ENCODE results near the gene EXOC6B.

EXOC6B gene

GRCh38 chr2:72204156-72204785 is 621.6 kb downstream of the EXOC6B start:
- DNase-seq: no peak

DNA sequence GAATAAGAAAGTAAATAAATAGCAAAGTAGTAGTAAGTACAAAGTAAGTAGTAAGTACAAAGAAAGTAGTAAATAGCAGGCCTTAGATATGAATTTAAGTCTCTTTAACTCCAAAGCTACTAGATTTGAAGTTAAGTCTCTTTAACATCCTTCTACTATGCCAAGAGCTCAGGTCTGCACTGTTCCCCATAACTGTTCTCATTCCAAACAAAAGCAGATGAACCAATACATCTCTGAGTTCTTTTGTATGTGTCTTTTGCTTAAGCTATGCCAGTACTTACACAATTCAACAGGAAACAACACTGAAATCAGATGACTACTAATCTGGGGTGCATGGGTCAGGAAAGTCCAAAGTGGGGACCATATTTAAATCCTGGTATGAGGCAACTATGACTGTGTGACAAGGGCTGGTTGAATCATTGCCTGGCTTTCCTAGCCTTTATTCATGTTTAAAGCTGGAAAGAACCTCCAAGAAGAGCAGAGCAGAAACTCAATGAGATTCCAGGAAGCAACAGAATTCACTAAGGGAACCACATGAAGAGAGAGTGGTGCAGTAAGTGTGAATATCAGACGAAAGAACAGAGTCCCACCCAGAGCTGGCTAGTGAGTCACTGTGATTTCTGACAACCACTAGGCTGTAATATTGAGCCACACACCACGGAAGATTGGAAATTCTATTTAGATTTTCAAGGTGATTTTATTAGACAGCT is 627.1 kb downstream of the EXOC6B start:
- DNase-seq: peak; percentile 53

GRCh38 chr2:72193723-72194122 is 632.1 kb downstream of the EXOC6B start:
- DNase-seq: no peak

GRCh38 chr2:72191441-72191840 is 634.4 kb downstream of the EXOC6B start:
- no peak for DNase-seq

DNA sequence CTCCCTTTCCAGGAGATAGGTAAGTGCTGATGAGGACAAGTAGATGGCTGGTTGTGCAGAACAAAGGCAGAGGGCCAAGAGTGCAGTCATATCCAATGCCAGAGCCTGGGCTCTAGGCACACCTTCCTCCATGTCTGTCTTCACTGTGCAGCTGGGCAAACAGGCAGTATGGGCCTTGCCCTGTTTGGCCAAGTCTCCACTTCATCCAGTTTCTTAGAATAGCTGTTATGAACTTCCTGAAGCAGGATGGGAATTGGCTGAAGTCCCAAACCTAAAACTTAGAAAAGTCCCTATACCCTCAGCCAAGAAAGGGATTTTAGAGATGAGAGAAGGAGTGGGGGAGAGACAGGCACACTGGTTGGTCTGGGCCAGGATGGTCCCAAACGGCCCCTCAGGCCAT is 640.6 kb downstream of the EXOC6B start:
- no peak for DNase-seq

GRCh38 chr2:72183466-72183865 is 642.4 kb downstream of the EXOC6B start:
- DNase-seq: no peak

- DNase-seq: no peak
These were observed 642.8 kb downstream of the EXOC6B start for GRCh38 chr2:72183016-72183415.

DNA sequence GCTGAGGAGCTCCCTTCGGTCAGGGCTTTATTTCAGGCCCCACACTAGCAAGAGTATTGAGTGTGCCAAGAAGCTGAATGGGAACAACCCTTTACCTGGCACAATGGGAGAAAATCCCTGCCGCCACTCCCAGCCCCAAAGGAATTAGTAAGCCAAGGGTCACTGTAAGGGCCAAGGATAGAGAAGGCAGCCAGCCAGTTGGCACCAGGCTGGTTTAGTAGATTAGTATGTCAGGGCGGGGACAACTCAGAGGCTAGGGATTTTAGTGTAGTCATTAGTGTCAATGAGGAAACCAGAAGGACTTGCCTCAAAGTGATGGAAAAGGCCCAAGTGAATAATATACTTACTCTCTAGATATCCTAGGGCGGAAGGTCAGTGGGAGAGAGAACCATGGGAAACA is 643.3 kb downstream of the EXOC6B start:
- no peak for DNase-seq

DNA sequence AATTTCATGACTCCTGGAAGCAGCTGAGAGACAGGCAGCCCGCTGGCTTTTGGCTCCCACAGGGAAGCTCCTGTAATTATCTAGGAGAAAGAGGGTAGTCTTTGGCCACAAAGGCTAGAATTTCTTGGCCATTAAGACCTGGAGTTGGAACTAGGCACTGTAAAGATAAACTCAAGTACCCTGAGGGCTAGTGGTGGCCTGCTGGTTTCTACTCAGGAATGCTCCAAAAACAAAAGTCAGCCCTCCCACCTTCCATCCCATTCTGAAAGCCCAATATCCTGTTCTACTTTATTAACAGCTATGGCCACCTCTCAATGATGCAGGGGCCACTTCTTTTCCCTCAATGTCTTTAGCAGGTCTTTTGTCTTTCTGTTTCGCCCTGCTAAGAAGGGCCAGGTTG is 644.2 kb downstream of the EXOC6B start:
- DNase-seq: no peak

DNA sequence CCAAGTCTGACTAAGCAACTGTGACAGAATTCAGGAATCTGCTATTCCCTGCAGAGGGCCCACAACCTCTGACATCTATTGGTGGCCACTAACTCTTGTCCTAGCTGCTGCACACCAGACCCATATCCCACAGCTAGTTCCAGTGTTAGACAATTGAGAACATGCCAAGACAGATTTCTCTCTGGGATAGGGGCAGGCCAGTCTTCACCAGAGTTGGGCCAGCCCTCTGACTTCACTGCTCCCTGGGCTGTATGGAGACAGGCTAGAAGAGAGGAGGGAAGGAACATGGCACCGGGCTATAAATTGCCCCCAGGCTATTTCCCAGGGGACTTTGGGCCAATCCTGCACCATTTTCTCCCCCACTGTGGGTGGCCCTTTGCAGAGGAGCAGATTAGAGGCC is 645.5 kb downstream of the EXOC6B start:
- DNase-seq: no peak

DNA sequence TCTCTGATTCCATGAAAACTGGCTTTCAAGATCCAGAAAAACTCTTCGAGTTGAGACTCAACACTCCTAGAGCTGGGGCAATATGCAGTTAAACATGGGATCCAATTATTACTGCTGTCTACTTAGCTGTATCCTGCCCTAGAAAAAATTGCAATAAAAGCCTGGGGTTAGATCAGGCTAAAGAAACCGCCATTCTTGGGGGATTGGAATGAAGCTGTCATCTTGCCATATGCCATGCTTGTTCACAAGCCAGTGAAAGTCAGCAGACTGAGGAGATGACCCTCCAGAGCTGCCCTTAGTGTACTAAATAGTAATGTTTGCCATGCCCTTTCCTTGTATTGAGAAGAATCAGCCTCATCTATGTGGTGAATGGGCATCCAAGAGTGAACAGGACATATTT is 647.3 kb downstream of the EXOC6B start:
- no peak for DNase-seq

GRCh38 chr2:72176281-72176680 is 649.6 kb downstream of the EXOC6B start:
- DNase-seq: no peak

DNA sequence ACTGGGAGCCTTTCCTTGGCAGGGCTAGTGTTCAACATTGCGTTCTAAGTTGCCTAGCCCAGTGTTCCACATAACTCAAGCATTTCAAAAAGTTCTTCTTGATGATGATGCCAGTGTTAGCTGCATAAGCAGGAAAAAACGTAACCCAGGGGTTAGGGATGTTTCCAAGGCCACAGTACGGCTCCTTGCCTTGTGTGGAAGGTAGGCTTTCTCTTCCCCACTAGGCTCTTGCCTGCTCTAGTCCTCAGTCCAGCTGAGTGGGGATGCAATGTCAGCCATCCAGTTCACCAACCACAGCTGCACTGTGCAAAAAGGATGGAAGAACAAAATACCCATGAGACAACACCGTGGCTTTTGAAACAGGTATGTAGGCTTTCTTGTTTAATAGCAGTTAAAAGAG is 650.2 kb downstream of the EXOC6B start:
- no peak for DNase-seq

DNA sequence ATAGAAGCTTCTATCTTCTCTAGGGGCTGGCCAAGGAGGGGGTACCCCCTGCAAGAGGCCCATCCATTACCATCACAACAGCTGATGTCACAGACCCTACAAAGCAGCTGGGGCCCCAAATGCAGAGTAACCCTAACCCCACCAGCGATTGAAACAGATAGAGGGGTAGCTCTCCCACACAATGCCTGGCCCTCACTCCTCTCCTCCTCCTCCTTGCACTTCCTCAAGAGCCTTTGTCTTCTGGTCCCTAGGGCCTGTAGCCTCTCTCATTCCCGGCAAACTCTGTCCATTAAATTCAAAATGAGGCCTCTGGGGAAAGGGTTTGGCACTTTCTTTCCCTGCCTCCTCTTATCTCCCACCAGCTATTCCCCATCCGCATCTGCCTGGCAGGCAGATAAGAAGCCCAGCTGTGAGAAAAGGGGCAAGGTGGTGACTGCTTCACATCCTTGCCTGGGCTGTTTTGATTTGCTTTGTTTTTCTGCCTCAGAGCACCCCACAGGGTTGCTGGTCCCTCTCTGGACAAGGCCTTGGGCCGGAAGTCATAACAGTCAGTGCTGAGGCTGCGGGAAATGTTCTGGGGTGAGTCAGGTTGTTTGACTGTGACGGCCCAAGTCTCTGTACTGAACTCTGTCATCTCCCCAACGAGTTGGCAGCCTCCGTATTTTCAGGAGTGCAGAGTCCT is 652.1 kb downstream of the EXOC6B start:
- no peak for DNase-seq

- no peak for DNase-seq
These were observed 653.4 kb downstream of the EXOC6B start for GRCh38 chr2:72172478-72172877.

- DNase-seq: peak; percentile 59
These were observed 659.6 kb downstream of the EXOC6B start for GRCh38 chr2:72166279-72166678.

DNA sequence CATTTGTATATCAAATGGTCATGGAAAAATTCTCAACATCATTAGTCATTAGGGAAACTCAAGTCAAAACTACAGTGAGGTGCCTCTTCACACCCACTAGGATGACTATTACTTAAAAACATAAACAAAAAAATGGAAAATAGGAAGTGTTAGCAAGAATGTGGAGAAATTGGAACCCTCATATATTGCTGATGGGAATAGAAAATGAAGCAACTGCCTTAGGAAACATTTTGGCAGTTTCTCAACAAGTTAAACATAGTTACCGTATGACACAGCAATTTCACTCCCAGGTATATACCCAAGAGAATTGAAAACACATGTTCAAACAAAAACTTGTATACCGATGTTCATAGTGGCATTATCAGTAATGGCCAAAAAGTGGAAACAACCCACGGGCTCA is 660.0 kb downstream of the EXOC6B start:
- peak; percentile 53 for DNase-seq

GRCh38 chr2:72162574-72162973 is 663.3 kb downstream of the EXOC6B start:
- no peak for DNase-seq

GRCh38 chr2:72159211-72159993 is 666.4 kb downstream of the EXOC6B start:
- DNase-seq: no peak

- no peak for DNase-seq
These were observed 667.7 kb downstream of the EXOC6B start for GRCh38 chr2:72157871-72158771.

GRCh38 chr2:72156872-72157271 is 669.0 kb downstream of the EXOC6B start:
- no peak for DNase-seq

DNA sequence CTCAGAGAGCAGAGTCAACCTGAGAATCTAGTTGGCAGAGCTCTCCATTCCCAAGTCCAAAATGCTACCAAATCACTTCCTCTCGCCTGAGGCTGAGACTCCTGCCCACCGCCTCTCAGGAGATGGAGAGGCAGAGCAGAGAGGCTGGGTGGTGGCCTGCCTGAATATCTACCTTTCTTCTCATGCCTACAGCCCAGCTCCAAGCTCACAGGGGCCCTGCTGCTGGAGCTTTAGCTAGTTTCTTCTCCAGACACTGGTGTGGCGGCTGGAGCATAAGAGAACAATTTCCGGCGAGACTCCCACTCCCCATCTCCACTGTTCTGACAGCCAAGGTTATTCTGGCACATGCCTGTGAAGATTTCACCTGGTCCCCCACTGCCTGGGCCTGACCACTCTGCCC is 670.1 kb downstream of the EXOC6B start:
- DNase-seq: no peak

Measured in fibroblast of skin of right quadriceps (primary cell).